Stimulated activated CD4-positive, alpha-beta T cell treated with anti-CD3 and anti-CD28 coated beads, Interleukin-12 subunit alpha, Interleukin-12 subunit beta, amount 100 ng/mL, for 48 hours (primary cell): ENCODE results near the gene CROCC.
A peak's percentile ranks its signal among the peaks of the same experiment; 100 is the strongest.
"Not testable (repeated sequence)": the region's sequence is repeated elsewhere in the genome, so short reads cannot be mapped to it uniquely, and the experiment has no call there.

Source experiments
- DNase-seq, 3 donors: peaks; one replicate each; pipeline ENCODE4 v3.0.0-alpha.2; 2020; ENCODE audit warnings: low read depth in 2 of 3, low spot score in 1 of 3

CROCC gene

GRCh38 chr1:16931206-16931934 lies 9.6 kb downstream of the CROCC start:
- not testable (repeated sequence) for DNase-seq

GRCh38 chr1:16933945-16934344 lies 12.2 kb downstream of the CROCC start:
- not testable (repeated sequence) for DNase-seq

GRCh38 chr1:16936580-16936979 lies 14.8 kb downstream of the CROCC start:
- not testable (repeated sequence) for DNase-seq

- DNase-seq: no peak
Observed at GRCh38 chr1:16938351-16939321, 16.9 kb downstream of the CROCC start.

GRCh38 chr1:16939386-16940180 lies 17.9 kb downstream of the CROCC start:
- not testable (repeated sequence) for DNase-seq

GRCh38 chr1:16944038-16944437 lies 22.3 kb downstream of the CROCC start:
- no peak for DNase-seq

GRCh38 chr1:16945512-16945911 lies 23.8 kb downstream of the CROCC start:
- DNase-seq: not testable (repeated sequence)

GRCh38 chr1:16946185-16946584 lies 24.5 kb downstream of the CROCC start:
- not testable (repeated sequence) for DNase-seq

GRCh38 chr1:16946646-16947045 lies 24.9 kb downstream of the CROCC start:
- DNase-seq: no peak

GRCh38 chr1:16948282-16948891 lies 26.7 kb downstream of the CROCC start:
- not testable (repeated sequence) for DNase-seq

- DNase-seq: not testable (repeated sequence)
Observed at GRCh38 chr1:16949026-16949425, 27.3 kb downstream of the CROCC start.

- DNase-seq: not testable (repeated sequence)
Observed at GRCh38 chr1:16952376-16952775, 30.6 kb downstream of the CROCC start.

- no peak for DNase-seq
Observed at GRCh38 chr1:16954579-16954978, 32.8 kb downstream of the CROCC start.

- no peak for DNase-seq
Observed at GRCh38 chr1:16955186-16955585, 33.5 kb downstream of the CROCC start.

GRCh38 chr1:16956775-16957174 lies 35.0 kb downstream of the CROCC start:
- no peak for DNase-seq

GRCh38 chr1:16957731-16958130 lies 36.0 kb downstream of the CROCC start:
- no peak for DNase-seq

- no peak for DNase-seq
Observed at GRCh38 chr1:16958475-16958874, 36.7 kb downstream of the CROCC start.

- DNase-seq: peak; percentile 68 to 83 (median 82)
Observed at GRCh38 chr1:16960560-16961296, 39.0 kb downstream of the CROCC start.

GRCh38 chr1:16961297-16962133 lies 39.8 kb downstream of the CROCC start:
- DNase-seq: no peak
